ENCODE measurements around the gene CMIP. TPM values are rescaled to one million over a fixed set of nuclear protein-coding genes. Genes with fewer than 3 reads are reported as not detected.

CMIP gene
- total RNA-seq, 1 experiment from 2014 or later, result 63.7 TPM

GRCh38 chr16:81492965-81493754 is 48.6 kb downstream of the CMIP start (continued):
- no peak for TF ChIP-seq FOXP4 (CRISPR knock-in tag; IDR thresholded peaks at IDR 0.05)

GRCh38 chr16:81493755-81494433 is 49.3 kb downstream of the CMIP start:
- CTCF ChIA-PET, result no interaction called here

More at GRCh38 chr16:81493755-81494433, 49.3 kb downstream of the CMIP start:
- Mint-ChIP-seq H3K4me3 (no peak overlapping the region), H3K27me3 (ENCODE audit: low read depth) (no peaks in the 10 kb centered on the region), H3K4me1 (peaks cover 55% of the 10 kb centered on the region), H3K9me3 (no peaks in the 10 kb centered on the region), H3K27ac (peak overlapping the region; percentile 88), H3K36me3 (no peaks in the 10 kb centered on the region)
- TF ChIP-seq USF1 (CRISPR knock-in tag; IDR thresholded peaks at IDR 0.05) (no peak), NR3C1 (CRISPR knock-in tag; conservative IDR thresholded peaks at IDR 0.05; ENCODE audit: low read depth) (no peak), NR2C2 (CRISPR knock-in tag; IDR thresholded peaks at IDR 0.05) (no peak), CTCF (IDR thresholded peaks at IDR 0.05) (no peak), E2F1 (CRISPR knock-in tag; IDR thresholded peaks at IDR 0.05) (no peak), CREM (CRISPR knock-in tag; IDR thresholded peaks at IDR 0.05) (no peak), ZBTB43 (CRISPR knock-in tag; IDR thresholded peaks at IDR 0.05) (no peak), ZNF263 (CRISPR knock-in tag; IDR thresholded peaks at IDR 0.05; ENCODE audit: low read depth) (no peak), SOX15 (CRISPR knock-in tag; IDR thresholded peaks at IDR 0.05) (no peak), ATF6 (CRISPR knock-in tag; IDR thresholded peaks at IDR 0.05) (no peak), ZNF532 (CRISPR knock-in tag; IDR thresholded peaks at IDR 0.05; ENCODE audit: borderline replicate concordance) (no peak), MYBL2 (CRISPR knock-in tag; IDR thresholded peaks at IDR 0.05) (no peak), CDX4 (CRISPR knock-in tag; IDR thresholded peaks at IDR 0.05; ENCODE audit: borderline replicate concordance) (no peak)
- POLR2A ChIA-PET, result no interaction called here
- DNase-seq (ENCODE audit: low spot score) (no peak), ATAC-seq (peak; percentile 36)

All from WTC11 (cell line).